OCI-LY7 (cell line): ENCODE data around the gene XRRA1. TPM values are rescaled to one million over a fixed set of nuclear protein-coding genes. Genes with fewer than 3 reads are reported as not detected.

Experiments
- BruUV-seq: library from RNA; stranded (reverse); fragments of 400-500 nt; replicated peaks from 2 replicates; lab custom pipeline; 2021; lab: Mats Ljungman, UMichigan
- CTCF ChIA-PET: fragments of 300-600 bp; sonication (Branson Sonifier 250); formaldehyde crosslinking; loops from one replicate; lab custom pipeline; 2022; ENCODE audit warnings: antibody characterized with exemption; ENCODE audit not compliant: unreplicated experiment; lab: Charles Lee
- POLR2A ChIA-PET: fragments of 300-600 bp; sonication (Branson Sonifier 250); formaldehyde crosslinking; loops from one replicate; lab custom pipeline; 2022; ENCODE audit warnings: antibody characterized with exemption; lab: Charles Lee
- DNase-seq: peaks from one replicate; pipeline ENCODE4 v3.0.0-alpha.2; 2015; ENCODE audit warnings: low spot score
- H2AFZ ChIP-seq: fragments of 200-600 bp; sonication (generic), shearing (Covaris generic); 2 replicates; pipeline ENCODE4 v1.6.1; 2014; ENCODE audit warnings: mild to moderate bottlenecking, antibody characterized with exemption, low read length, moderate library complexity
- H3K27ac ChIP-seq: fragments of 200-600 bp; sonication (generic); 2 replicates; pipeline ENCODE4 v1.5.1; 2014; ENCODE audit warnings: mixed run types, low read depth, mild to moderate bottlenecking, moderate library complexity, low read length, inconsistent platforms; ENCODE audit not compliant: poor library complexity, severe bottlenecking
- H3K36me3 ChIP-seq: fragments of 200-600 bp; sonication (generic); 2 replicates; pipeline ENCODE4 v1.6.1; 2014; ENCODE audit warnings: mild to moderate bottlenecking, antibody characterized with exemption, low read length, moderate library complexity, mixed read lengths; ENCODE audit not compliant: insufficient read depth
- H3K4me1 ChIP-seq: fragments of 200-600 bp; sonication (generic); 2 replicates; pipeline ENCODE4 v1.5.1; 2014; ENCODE audit warnings: mild to moderate bottlenecking, low read length; ENCODE audit not compliant: insufficient read depth, poor library complexity, severe bottlenecking
- H3K4me2 ChIP-seq: fragments of 200-600 bp; sonication (generic); 2 replicates; pipeline ENCODE4 v1.6.1; 2014; ENCODE audit warnings: mild to moderate bottlenecking, low read length
- H3K4me3 ChIP-seq: fragments of 200-600 bp; sonication (generic); 2 replicates; pipeline ENCODE4 v1.5.1; 2014; ENCODE audit warnings: mild to moderate bottlenecking, low read depth, low read length; ENCODE audit not compliant: poor library complexity, severe bottlenecking
- H3K79me2 ChIP-seq: fragments of 200-600 bp; sonication (generic); 2 replicates; pipeline ENCODE4 v1.6.1; 2016; ENCODE audit warnings: low read depth, mild to moderate bottlenecking, low read length, moderate library complexity, mixed read lengths; ENCODE audit not compliant: insufficient read depth
- H3K9me2 ChIP-seq: fragments of 200-600 bp; sonication (generic); 2 replicates; pipeline ENCODE4 v1.6.1; 2016; ENCODE audit warnings: mild to moderate bottlenecking, low read length, mixed read lengths; ENCODE audit not compliant: insufficient read depth
- H3K9me3 ChIP-seq: fragments of 200-600 bp; sonication (generic); 2 replicates; pipeline ENCODE4 v1.6.1; 2014; ENCODE audit warnings: mild to moderate bottlenecking, mixed run types, low read length, mixed read lengths
- H4K20me1 ChIP-seq: fragments of 200-600 bp; sonication (generic); 2 replicates; pipeline ENCODE4 v1.6.1; 2014; ENCODE audit warnings: mild to moderate bottlenecking, antibody characterized with exemption, low read length, moderate library complexity, mixed read lengths; ENCODE audit not compliant: insufficient read depth
- CTCF ChIP-seq: fragments of 200-600 bp; sonication (generic); conservative IDR thresholded peaks from 2 replicates; pipeline ENCODE4 v1.5.1; 2014; ENCODE audit warnings: mild to moderate bottlenecking, antibody characterized with exemption, low read length, moderate library complexity, mixed read lengths
- EZH2phosphoT487 ChIP-seq: fragments of 200-600 bp; sonication (generic); IDR thresholded peaks from 2 replicates; pipeline ENCODE4 v1.6.1; 2018; ENCODE audit warnings: low read depth, borderline replicate concordance, mild to moderate bottlenecking, mixed run types, antibody characterized with exemption, low read length, moderate library complexity, mixed read lengths
- intact Hi-C: fragments of 100-400 bp; cut with micrococcal nuclease; formaldehyde crosslinking; loops from one replicate; pipeline ENCODE4 v1.10.0; 2022; ENCODE audit not compliant: unreplicated experiment
- total RNA-seq, 2 experiments: library from RNA; depleted of rRNA in 1 of 2; stranded (reverse); fragments of >200 nt in 1 of 2; shearing (Covaris generic) in 1 of 2; gene quantifications; 2 replicates each; pipeline ENCODE4 v1.2.3, GENCODE V29; 2014 to 2022

Gene XRRA1
- total RNA-seq, 2 experiments from 2014 or later: 20.3 to 29.1 TPM

GRCh38 chr11:74952752-74953151, 3.9 kb upstream of the XRRA1 start:
- H4K20me1 ChIP-seq: peaks cover 23% of the 10 kb centered on the region
- intact Hi-C loops: no loop called here
- no peaks in the 10 kb centered on the region for H3K9me2 ChIP-seq
- H3K4me3 ChIP-seq: no peak overlapping the region
- ChIA-PET POLR2A (interaction anchor here (0.7 to 2.7 kb wide), 5 partner anchors 9 to 99 kb away, joined by 3 to 21 read pairs (median 4); partner anchors contain the start of gene NEU3), CTCF (no interaction called here)
- H3K9me3 ChIP-seq: no peaks in the 10 kb centered on the region; the same call in 1 of the 2 replicates
- H2AFZ ChIP-seq: no peak overlapping the region
- H3K27ac ChIP-seq: no peak overlapping the region
- BruUV-seq: no TSS peak
- DNase-seq: no peak
- no peak for TF ChIP-seq EZH2phosphoT487
- no peak for TF ChIP-seq CTCF
- H3K36me3 ChIP-seq: peaks cover 66% of the 10 kb centered on the region
- peaks cover 43% of the 10 kb centered on the region for H3K4me1 ChIP-seq
- H3K79me2 ChIP-seq: peaks cover 97% of the 10 kb centered on the region
- H3K4me2 ChIP-seq: peak overlapping the region; percentile 50

GRCh38 chr11:74951226-74951625, 2.3 kb upstream of the XRRA1 start:
- Histone ChIP-seq H2AFZ (no peak overlapping the region), H3K4me3 (peak overlapping the region; percentile 91), H3K36me3 (peaks cover 58% of the 10 kb centered on the region), H3K4me2 (peak overlapping the region; percentile 86), H3K4me1 (peaks cover 44% of the 10 kb centered on the region), H3K27ac (peak overlapping the region; percentile 74), H3K9me3 (no peaks in the 10 kb centered on the region; the same call in 1 of the 2 replicates), H4K20me1 (peaks cover 23% of the 10 kb centered on the region), H3K9me2 (no peaks in the 10 kb centered on the region), H3K79me2 (peaks cover 87% of the 10 kb centered on the region)
- no TSS peak for BruUV-seq
- ChIA-PET CTCF (no interaction called here), POLR2A (interaction anchor here (1.1 to 3.5 kb wide), 3 partner anchors 11 to 37 kb away, joined by 3 to 15 read pairs (median 3); partner anchors contain the start of gene NEU3)
- intact Hi-C loops: no loop called here
- DNase-seq: peak; percentile 25
- no peak for TF ChIP-seq EZH2phosphoT487
- no peak for TF ChIP-seq CTCF

GRCh38 chr11:74950374-74950969, 1.6 kb upstream of the XRRA1 start:
- BruUV-seq: no TSS peak
- Histone ChIP-seq H3K9me2 (no peaks in the 10 kb centered on the region), H3K79me2 (peaks cover 79% of the 10 kb centered on the region), H3K4me3 (peak overlapping the region; percentile 91), H2AFZ (no peak overlapping the region), H4K20me1 (peaks cover 23% of the 10 kb centered on the region), H3K4me2 (peak overlapping the region; percentile 86), H3K27ac (peak overlapping the region; percentile 74), H3K4me1 (peaks cover 44% of the 10 kb centered on the region), H3K9me3 (no peaks in the 10 kb centered on the region; the same call in 1 of the 2 replicates), H3K36me3 (peaks cover 55% of the 10 kb centered on the region)
- CTCF ChIA-PET: no interaction called here
- POLR2A ChIA-PET: interaction anchor here (1.1 to 3.5 kb wide), 3 partner anchors 12 to 38 kb away, joined by 3 to 15 read pairs (median 3); partner anchors contain the start of gene NEU3
- DNase-seq: peak; percentile 63
- intact Hi-C loops: no loop called here
- TF ChIP-seq EZH2phosphoT487 (no peak), CTCF (no peak)
